ENCODE results near the gene OGA. TPM values are rescaled to one million over a fixed set of nuclear protein-coding genes. Genes with fewer than 3 reads are reported as not detected.

Gene OGA
- total RNA-seq, 1 donor from 2014 or later: 32.8 TPM

DNA sequence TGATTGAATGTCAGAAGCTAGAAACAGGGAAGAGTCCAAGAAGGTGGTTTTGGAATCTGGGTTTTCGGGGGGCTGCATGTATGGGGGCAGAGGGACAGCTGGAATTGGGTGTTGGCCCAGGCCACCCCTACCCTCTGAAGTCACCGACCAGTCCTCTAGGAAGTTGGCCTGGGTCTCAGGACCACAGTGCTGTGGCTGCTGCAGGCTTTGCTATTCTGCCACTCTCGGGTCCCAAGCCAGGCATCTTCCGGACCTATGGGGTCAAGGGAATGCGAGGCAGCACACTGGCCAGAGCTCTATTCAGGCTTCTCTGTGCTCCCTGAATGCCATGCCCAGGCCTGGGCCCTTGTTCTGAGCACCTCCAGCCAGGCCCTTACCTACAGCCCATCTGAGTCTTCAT lies 55.5 kb downstream of the OGA start:
- ATAC-seq (no peak), DNase-seq (ENCODE audit: low spot score) (no peak)

DNA sequence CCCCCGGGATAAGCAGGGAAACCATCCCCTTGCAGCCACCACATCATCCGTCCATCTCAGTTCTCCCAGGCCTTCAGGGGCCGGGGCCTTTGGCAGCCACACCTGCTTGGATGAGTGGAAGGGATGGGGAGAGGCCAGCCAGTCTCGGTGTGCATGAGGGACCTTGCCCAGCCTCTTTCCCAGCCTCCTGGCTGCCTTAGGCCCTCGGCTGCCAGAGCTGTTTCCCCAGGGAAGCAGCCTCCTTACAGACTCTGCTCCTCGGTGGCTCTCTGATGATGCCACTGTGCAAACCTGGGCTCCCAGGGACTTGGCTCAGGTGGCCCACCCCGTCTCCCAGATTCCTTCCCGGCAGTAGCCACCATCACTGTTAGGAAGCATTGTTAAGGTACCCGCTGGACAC lies 57.0 kb downstream of the OGA start:
- ATAC-seq: no peak
- no peak for DNase-seq (ENCODE audit: low spot score)

DNA sequence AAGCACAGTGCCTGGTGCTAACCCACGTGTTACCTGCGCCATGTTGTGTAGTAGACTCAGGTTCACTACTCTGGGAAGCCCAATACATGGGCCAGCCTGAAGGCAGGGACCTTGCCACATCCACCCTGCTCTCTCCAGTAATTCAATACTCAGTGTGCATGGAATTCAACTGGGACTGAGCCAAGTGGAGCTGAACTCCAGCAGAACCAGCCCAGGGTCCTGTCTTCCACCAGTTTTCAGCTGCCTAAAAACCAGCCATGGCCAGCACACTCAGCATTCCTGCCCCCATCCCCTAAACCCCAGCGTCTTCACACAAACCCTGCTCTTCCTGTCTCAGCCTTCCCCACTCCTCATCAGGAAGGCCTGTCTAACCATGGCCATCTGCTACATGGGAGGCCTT lies 57.7 kb downstream of the OGA start:
- ATAC-seq (no peak), DNase-seq (ENCODE audit: low spot score) (no peak)

DNA sequence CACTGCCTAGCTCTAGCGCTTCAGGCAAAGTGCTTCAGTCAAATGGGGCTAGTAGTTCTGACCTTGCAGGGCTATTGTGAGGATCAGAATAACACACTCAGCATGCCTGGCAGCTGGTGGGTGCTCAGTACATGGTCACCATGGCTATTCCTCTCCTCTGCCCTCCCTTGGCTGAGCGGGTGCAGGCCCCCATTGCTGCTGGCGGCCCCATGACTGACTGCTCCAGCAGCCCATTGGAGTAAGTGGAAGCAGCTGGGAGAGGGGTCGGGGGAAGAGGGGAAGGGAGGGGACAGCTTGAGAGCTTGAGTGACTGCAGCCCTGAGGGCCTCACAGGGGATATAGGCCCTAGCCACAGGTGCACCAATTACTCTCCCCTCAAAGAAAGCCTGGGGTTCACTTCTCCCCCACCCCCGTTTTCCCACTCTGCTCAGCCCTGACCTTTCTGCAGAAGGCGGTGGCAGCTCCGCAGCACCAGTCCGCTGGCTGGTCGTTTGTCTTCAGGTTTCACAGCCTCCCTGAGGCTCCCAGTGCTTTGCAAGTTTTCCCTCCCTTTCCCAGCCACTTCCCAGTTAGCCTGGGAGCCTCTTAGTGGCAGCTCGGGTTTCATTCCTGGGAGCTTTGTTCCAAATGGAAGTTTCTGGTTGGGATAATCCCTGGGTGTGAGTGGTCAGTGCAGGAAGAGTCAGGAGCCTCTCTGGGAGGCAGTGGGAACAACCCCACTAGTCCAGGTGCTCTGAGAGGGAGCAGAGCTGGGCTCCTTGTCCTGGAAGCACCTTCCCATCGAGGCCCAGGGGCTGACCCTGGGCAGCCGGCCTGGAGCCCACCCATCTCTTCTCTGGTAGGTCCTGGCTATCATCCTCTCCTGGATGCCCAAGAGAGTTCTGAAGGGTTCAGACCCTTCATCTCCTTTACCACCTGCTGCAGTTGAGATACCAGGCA lies 58.7 kb downstream of the OGA start:
- ATAC-seq (no peak), DNase-seq (ENCODE audit: low spot score) (no peak)

DNA sequence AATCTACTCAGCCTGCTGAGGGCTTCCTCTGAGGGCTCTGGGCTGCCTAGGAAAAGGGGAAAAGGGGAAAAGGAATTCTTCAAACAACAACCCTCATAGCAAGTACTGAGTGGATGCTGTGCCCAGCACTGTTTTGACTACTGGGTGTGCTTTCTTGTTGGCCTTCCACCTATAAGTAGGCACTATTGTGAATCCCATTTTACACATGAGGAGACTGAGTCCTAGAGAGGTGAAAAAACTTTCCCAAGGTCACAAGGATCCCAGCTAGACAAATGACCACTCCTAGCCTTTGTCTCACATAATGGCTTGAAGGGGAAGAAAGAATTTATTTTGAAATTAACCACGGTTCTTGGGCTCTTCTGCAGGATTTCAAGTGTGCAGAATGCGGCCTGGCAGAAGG lies 59.4 kb downstream of the OGA start:
- DNase-seq (ENCODE audit: low spot score) (no peak), ATAC-seq (no peak)

DNA sequence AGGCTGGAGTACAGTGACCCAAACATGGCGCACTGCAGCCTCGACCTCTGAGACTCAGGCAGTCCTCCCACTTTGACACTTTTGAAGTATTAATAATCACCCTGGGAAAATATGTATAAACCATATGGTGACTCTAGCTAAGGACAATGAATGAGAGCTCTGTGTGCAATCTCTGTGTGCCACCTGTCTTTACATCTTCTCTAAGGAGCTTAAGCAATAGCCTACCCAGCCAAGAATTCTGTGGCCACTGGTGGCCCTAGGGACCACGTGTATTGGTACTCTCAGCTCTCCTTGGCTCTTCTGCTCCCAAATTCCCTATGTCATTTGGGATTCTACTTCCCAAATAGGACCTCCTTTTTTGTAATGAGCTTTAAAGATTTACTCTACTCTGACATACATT lies 66.0 kb downstream of the OGA start:
- DNase-seq (ENCODE audit: low spot score) (no peak), ATAC-seq (no peak)

DNA sequence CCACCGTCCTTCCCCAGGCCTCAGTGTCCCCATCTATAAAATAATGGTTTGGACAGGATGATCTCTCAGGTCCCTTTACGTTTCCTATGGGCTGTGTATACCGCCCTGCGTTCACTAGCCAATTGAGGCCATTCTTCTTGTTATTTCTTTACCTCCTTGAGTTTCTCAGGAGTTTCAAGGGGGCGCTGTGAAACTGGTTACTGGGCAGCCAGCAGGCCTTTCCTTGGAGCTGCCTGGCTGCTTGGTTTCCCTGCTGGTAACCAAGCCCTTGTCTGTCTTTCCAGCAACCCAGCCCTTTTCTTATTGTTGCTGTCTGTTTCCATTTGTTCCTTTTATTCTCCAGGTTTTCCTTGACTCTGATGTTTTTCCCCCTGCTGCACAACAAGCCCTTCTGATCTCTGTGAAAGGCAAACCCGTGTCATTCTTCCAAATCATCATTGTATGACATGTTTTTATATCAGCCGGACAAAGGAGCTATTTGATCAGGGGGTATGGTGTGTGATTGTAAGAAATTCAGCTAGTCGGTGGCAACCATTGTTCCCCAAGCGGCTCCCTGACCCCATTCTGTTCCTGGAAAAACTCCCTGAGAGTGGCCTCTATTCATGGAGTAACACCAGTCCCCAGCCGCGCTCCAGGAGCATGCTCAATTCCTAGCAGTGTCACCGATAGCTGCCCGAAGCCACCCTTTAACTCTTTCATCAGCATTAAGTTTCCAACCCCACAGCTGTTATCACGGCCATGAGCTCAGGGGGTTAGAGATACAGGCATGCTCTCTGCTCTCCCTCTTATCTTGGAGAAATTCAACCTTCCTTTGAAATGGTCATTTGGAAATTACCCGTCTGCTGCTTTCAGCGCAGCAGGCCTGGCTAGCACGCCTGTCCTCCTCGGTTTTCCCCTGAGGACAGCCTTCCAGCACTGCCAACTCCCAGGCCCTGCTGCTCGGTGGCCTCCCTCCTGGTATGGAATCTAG lies 68.9 kb downstream of the OGA start:
- DNase-seq (ENCODE audit: low spot score): no peak
- no peak for ATAC-seq

DNA sequence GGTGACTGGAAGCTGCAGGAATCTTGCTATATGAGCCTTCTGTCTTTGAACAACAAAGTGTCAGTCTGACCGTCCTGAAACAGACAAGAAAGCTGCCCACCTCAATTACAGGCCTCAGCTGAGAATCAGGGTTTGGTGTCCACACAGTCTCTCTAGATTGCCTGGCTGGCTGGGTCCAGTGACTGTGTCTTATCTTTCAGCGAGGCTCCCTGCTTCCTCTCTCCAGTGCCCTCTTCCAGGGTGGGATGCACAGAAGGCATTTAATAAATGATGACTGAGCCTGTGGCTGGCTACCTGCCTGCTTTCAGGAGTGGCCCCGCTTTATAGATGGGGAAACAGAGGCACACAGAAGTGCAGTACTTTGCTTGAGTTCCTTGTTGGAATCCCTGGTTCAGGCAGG lies 69.7 kb downstream of the OGA start:
- no peak for ATAC-seq
- no peak for DNase-seq (ENCODE audit: low spot score)

DNA sequence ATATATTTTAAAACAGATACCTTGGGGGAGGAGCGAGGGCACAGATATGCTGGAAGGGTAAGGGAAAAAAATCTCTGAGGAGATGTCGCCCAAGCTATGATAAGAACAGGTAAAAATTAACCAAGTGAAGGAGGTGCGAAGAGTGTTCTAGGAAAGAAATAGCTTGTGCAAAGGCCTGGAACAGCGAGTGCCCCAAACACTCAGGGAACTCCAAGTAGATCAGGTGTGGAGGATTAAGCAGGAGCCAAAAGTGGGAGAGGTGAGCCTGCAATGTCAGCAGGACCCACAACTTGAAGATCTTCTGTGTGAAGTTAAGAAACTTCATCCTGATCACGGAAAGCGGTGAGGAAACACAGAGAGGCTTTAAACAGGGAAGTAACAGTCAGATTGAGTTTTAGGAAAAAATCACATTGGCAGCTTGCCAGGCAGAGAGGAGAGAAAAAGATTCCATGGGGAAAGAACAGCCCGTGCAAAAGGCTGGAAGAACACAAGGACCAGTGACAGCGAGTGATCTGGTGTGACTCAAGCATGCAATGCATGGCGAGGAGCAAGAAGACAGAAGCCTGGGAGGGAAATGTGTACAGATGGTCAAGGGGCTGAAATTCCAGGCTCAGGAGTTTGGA lies 73.1 kb downstream of the OGA start:
- ATAC-seq (no peak), DNase-seq (ENCODE audit: low spot score) (no peak)

DNA sequence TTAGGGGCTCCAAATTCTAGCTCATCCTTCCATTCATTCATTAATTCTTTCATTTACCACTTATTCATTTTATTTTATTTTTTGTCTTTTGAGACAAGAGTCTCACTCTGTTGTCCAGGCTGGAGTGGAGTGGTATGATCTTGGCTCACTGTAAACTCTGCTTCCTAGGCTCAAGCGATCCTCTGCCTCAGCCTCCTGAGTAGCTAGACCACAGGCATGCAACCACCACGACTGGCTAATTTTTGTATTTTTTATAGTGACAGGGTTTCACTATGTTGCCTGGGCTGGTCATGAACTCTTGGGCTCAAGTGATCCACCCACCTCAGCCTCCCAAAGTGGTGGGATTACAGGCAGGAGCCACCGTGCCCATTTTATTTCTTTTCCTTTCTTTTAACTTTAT lies 74.0 kb downstream of the OGA start:
- no peak for DNase-seq (ENCODE audit: low spot score)
- ATAC-seq: no peak

DNA sequence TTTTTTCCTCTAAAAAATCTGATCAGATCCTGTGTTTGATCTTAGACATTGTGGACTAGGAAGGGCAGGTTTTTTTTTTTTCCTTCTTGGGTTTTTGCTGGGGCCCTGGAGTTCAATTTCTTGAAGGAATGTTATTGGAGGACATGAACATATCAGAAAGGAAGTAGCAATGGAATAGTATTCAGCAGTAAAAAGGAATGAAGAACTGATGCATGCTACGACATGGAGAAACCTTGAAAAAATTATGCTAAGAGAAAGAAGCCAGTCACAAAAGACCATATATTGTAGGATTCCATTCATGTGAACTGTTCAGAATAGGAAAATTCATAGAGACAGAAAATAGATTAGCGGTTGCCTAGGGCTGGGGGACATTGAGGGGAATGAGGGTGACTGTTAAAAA lies 76.3 kb downstream of the OGA start:
- DNase-seq (ENCODE audit: low spot score) (no peak), ATAC-seq (no peak)

DNA sequence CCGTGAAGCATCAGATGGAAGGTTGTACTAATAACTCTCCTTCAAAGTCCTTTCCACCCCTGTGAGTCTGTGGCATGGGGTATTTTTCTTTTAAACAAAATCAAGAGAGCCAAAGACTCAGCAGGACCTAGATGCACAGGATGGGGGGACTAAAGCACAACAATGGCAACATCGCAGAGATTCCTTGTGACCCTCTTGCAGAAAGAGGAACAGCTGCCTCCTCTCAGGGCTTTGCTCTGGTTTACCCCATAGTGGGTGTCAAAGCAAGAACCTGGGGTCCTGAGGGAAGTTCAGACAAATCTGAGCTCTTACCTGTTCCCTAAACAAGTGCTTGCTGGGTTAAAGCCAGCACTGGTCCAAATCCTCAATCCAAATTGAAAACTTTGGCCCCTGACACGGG lies 81.6 kb downstream of the OGA start:
- DNase-seq (ENCODE audit: low spot score): no peak
- ATAC-seq: no peak

Other genes starting within 250 kb of the OGA start
- 16.6 TPM for gene POLL, start 230.2 kb downstream of the OGA start, total RNA-seq
- 3.6 TPM for gene DPCD, start 230.1 kb downstream of the OGA start, total RNA-seq
- 32.2 TPM for gene FBXW4, start 123.3 kb downstream of the OGA start, total RNA-seq
- gene FGF8, start 42.3 kb downstream of the OGA start, total RNA-seq: not detected
- gene NPM3, start 35.0 kb downstream of the OGA start, total RNA-seq: 7.2 TPM
- 1.4 TPM for gene KCNIP2, start 25.4 kb upstream of the OGA start, total RNA-seq
- 13.6 TPM for gene ARMH3, start 237.7 kb upstream of the OGA start, total RNA-seq
- 10.3 TPM for gene HPS6, start 246.9 kb upstream of the OGA start, total RNA-seq